Activated CD8-positive, alpha-beta memory T cell treated with anti-CD3 and anti-CD28 coated beads for 36 hours (primary cell): Measurements from ENCODE around the gene CDH13. TPM values are rescaled to one million over a fixed set of nuclear protein-coding genes. Genes with fewer than 3 reads are reported as not detected.

Experiments used
- CTCF ChIA-PET: fragments of 350-600 bp; sonication (Branson Sonifier 250); formaldehyde crosslinking; loops from one replicate; lab custom pipeline; 2021; ENCODE audit warnings: antibody characterized with exemption; lab: Charles Lee
- POLR2A ChIA-PET: fragments of 350-600 bp; sonication (Branson Sonifier 250); formaldehyde crosslinking; loops from one replicate; lab custom pipeline; 2021; ENCODE audit warnings: antibody characterized with exemption; lab: Charles Lee
- total RNA-seq, 2 experiments: library from RNA; stranded (reverse); gene quantifications; one replicate each; pipeline ENCODE4 v1.2.3, GENCODE V29; 2021

The CDH13 gene
- total RNA-seq, 2 experiments from 2014 or later, result not detected

DNA sequence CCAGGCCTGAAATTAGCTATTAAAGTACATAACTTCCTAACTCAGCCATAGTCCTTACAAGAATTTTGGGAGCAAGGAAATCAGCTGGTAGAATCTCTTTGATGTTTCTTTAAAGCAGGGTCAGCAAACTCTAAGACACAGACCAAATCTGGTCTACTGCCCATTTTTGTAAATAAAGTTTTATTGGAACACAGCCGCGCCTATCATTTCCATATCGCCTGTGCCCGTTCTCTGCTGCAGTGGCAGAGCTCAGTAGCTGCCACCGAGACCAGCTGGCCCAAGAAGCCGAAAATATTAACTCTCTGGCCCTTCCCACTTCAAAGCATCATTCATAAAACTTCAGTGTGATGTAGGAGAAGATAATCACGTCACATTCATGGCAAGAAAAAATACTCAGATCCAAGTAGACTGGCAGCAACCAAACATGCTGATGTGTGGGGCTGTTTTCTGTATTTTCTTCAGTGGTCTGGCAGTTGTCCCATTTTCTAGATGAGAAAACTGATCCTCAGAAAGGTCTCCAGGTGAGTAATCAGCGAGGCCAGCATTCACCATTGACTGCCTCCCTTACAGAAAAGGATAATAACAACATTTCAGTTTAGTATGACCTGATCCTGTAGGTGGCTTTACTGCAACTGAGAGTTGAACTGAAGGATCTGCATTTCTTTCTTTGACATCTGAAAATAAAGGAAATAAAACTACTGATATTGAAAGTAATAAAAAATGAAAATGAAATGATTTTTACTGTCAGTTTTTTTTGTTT is 1163.1 kb downstream of the CDH13 start:
- CTCF ChIA-PET, result no interaction called here

DNA sequence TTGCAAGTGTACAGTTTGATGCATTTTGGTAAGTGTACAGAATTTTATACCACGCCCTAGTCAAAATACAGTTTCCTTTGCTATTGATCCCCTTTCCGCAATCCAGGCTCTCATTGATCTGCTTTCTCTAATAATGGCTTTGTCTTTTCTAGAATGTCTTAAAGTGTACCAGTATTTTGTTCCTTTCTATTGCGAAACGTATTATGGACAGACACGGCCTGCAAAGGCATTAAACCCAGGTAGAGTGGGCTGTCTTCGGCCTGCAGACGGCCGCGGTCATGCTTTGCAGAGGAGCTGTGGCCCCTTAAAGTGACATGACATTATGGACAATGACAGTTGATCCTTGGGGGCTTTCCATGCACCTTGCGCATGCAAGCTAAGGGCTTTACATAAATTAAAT is 1165.1 kb downstream of the CDH13 start:
- CTCF ChIA-PET, result no interaction called here
- POLR2A ChIA-PET, result no interaction called here

More for the DNA sequence above, 1163.1 kb downstream of the CDH13 start:
- POLR2A ChIA-PET, result no interaction called here

DNA sequence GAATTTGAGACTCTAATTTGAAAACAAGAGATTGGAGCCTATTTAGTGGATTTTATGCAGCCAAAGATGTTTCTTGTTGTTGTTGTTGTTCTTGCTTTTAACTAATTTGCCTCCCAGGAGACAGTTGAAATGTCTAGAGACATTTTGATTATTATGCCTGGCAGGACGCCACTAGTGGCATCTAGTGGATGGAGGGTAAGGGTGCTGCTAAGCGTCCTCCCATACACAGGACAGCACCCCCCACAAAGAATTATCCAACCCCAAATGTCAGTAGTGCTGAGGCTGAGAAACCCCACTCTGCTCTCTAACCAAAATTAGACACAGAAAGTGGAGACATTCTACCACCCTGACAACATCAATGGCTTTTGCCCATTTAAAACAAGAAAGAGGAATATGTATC is 1165.6 kb downstream of the CDH13 start:
- CTCF ChIA-PET, result no interaction called here
- POLR2A ChIA-PET, result no interaction called here

DNA sequence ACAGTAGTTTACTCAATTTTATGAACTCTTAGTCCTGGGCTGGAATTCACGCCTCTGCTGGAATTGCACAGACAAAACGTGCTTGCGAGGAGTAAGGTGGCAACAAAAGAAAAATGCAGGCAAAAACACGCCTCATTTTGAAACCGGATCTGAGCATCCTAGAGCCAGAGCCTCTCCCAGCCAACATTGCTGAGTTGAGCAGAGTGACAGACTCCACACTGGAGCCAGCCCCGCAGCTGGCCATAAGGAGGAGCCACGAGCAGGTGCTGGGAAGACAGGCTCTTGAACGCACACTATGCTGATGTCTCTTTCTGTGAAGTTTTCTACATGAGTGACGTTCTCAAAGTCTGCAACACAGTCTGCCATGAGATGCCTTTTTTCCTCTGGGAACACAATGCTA is 1166.4 kb downstream of the CDH13 start:
- POLR2A ChIA-PET, result no interaction called here
- CTCF ChIA-PET, result no interaction called here

DNA sequence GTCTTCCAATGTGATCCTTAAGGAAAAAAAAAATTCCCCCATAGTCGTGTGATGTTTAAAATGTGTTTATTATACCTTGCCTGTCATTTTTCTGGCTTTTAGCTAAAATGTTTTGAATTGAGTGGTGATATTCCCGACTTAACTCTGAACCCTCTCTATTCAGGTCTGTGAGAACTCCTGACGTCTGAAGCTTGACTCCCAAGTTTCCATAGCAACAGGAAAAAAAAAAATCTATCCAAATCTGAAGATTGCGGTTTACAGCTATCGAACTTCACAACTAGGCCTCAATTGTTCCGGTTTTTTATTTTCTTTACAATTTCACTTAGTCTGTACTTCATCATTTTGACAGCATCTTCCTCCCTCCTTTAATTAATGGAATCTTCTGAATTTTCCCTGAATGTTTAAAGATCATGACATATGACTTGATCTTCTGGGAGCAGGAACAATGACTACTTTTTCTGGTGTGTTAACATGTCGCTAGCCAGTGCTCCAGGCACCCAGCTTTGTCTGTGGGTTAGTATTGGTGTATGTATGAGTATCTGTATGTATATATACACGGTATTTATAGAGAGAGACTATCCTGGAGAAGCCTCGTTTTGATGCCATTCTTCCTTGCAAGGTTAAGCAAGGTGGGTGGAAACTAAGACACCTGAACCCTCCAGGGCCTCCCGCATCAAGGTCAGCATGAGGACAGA is 1168.2 kb downstream of the CDH13 start:
- CTCF ChIA-PET, result interaction anchor here (0.7 kb wide), 1 partner anchor 32 kb away, joined by 3 read pairs; no protein-coding TSS in a partner anchor
- POLR2A ChIA-PET, result interaction anchor here (0.5 kb wide), 1 partner anchor 754 kb away, joined by 11 read pairs; no protein-coding TSS in a partner anchor

DNA sequence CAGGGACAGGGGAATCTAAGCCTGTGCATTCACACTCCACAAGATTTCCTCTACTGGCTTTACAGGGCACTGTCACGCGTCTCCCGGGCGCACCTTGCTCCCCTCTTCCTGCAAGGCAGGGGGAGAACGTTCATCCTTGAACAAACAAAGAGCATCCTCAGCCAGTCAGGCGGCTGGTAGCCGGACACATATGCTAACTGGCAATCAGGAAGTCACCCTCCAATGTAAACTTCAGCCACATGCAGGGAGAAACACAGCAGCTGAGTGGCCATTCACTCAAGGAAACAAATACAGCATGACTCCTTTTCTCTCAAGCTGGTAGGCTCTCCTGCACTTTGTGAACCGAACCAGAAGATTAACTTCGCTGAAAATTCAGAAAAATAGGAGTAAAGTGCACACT is 1170.2 kb downstream of the CDH13 start:
- POLR2A ChIA-PET, result no interaction called here
- CTCF ChIA-PET, result no interaction called here

DNA sequence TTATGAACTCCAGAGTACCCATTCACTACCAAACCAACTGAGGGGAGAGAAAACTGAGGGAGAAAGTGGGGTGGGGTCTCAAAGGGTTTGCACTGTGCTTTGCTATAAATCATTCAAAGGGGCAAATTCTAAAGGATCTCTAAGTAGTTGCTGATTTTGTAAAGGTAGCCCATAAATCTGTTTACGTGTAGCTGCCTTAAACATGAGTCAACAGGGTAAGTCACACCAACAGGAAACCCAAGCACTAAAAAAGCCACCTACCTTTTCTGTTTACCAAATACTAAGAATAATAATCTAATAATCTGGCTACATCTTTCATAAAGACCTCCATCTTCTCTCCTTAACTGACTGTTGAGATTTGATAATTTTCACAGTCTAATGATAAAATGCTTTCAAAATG is 1172.6 kb downstream of the CDH13 start:
- ChIA-PET POLR2A (no interaction called here), CTCF (no interaction called here)

DNA sequence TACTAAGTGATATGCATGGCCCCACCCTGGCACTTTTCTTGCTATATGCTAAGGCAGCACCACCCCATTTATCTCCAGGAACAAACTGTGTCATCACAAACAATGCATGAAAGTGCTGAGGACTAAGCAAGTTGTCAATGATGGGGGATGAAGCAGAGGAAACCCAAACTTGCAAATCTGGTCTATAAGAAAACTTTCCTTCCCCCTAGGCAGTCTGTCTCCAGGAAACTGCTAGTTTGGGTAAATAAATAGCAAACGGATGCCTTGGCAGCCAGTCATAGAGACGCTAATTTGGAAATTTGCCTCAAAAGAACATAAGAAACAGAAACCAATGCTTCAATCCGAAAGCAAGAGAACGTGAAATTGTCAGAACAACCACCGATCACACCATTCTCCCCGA is 1175.4 kb downstream of the CDH13 start:
- POLR2A ChIA-PET, result no interaction called here
- CTCF ChIA-PET, result no interaction called here

DNA sequence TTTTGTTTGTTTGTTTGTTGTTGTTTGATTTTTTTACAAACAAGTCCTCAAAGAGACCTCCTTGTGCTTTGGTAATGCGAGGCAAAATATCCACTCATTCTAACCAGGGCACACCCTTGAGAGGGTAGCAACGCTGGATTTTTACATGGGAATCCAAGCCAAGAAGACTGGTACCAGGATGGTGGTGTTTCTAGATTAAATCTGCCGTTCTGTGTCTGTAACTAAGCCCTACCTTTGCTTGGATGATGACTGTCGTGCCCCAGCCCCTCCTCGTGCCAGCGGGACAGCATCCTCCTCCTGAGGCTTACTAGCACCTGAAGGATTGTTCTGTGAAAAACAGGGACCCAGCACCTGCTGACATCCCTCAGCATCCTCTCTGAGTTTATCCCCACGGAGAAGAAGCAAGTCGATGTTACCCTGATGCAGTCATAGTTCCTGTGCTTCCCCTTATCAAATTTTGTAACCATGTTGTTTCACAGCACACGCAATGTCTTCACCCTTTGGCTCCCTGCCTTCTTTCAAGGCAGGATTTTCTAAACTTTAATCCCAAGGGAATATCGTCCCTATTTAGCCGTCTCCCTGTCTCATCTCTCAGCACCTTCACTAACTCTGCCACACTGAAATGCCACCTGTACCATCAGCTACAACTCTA is 1175.9 kb downstream of the CDH13 start:
- ChIA-PET POLR2A (no interaction called here), CTCF (no interaction called here)

DNA sequence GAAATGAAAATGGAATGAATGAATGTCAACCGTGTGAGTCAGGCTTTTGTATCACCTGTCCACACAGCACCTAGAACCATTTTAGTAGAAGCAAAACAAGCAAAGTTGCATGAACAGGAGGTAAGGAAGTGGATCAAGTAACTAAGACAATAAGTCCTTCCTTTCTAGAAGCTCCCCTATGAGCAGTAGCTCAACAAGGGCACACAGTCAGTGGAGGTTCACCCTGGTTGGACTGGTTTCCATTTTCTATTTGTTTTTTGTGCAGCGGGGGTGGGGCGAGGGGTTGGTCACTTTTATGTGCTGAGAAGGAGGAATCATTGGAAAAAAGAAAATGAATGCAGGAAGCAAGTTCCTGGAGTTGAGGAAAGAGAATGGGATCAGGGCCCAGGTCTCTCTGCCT is 1177.0 kb downstream of the CDH13 start:
- POLR2A ChIA-PET, result no interaction called here

DNA sequence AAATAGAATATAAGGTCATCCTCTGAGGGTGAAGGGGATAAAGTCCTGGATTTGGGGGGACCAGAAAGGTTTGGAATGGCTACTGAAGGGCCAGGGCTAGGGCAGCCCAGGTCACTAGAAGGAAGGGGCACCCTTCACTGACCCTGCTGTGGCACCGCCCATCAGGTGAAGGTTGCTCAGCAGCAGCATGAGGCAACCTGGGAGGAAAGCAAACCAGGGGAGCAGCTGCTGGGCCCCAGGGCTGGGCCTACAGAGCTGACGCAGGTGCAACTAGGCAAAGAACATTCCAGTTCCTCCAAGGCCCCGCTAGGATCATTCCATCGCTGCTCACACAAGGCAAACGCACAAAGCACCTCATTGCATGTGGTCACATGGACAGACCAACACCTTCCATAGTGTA is 1177.6 kb downstream of the CDH13 start:
- ChIA-PET POLR2A (no interaction called here), CTCF (no interaction called here)

More for the DNA sequence above, 1177.0 kb downstream of the CDH13 start:
- CTCF ChIA-PET, result no interaction called here

DNA sequence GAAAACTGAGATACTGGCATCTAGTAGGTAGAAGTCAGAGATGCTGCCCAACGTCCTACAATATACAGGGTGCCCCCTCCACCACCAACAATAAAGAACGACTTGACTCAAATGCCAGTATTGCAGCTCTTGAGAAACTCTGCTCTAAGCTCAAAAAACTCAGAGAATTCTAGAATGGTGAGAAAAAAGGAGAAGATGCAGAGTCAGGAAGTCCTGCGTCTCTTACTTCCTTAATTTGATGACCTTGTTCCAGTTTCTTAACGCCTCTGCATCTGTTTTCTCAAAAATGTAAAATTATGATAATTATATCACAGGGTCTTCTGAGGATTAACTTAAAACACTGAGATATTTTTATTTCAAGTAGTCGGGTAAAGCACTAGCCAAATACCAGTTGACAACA is 1179.3 kb downstream of the CDH13 start:
- CTCF ChIA-PET, result no interaction called here
- POLR2A ChIA-PET, result no interaction called here

DNA sequence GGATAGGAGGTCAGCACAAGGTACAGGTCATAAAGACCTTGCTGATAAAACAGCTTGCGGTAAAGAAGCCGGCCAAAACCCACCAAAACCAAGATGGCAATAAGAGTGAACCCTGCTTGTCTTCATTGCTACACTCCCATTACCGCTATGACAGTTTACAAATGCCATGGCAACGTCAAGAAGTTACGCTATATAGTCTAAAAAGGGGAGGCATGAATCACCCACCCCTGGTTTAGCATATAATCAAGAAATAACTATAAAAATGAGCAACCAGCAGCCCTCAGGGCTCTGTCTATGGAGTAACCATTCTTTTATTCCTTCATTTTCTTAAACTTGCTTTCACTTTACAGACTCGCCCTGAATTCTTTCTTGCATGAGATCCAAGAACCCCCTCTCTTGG is 1180.0 kb downstream of the CDH13 start:
- CTCF ChIA-PET, result no interaction called here
- POLR2A ChIA-PET, result no interaction called here

DNA sequence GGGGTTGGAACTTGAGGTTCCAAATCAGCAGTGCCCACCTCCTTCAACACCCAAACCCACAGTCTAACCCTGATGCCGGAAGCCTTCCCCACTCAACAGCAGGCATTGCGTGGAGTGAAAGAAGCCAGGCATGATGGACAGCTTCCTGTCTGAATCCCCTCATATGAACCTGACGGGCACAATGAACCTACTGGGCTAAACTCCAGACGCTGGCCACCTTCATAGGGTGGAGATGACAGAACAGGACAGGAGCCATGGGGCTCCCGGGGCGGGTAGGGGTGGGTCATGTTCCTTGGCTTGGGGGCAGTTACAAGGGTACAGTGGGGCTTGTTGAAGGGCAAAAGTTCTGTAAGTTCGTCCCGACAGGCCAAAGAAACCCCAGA is 1180.5 kb downstream of the CDH13 start:
- ChIA-PET CTCF (no interaction called here), POLR2A (interaction anchor here (0.6 kb wide), 1 partner anchor 439 kb away, joined by 3 read pairs; no protein-coding TSS in a partner anchor)

DNA sequence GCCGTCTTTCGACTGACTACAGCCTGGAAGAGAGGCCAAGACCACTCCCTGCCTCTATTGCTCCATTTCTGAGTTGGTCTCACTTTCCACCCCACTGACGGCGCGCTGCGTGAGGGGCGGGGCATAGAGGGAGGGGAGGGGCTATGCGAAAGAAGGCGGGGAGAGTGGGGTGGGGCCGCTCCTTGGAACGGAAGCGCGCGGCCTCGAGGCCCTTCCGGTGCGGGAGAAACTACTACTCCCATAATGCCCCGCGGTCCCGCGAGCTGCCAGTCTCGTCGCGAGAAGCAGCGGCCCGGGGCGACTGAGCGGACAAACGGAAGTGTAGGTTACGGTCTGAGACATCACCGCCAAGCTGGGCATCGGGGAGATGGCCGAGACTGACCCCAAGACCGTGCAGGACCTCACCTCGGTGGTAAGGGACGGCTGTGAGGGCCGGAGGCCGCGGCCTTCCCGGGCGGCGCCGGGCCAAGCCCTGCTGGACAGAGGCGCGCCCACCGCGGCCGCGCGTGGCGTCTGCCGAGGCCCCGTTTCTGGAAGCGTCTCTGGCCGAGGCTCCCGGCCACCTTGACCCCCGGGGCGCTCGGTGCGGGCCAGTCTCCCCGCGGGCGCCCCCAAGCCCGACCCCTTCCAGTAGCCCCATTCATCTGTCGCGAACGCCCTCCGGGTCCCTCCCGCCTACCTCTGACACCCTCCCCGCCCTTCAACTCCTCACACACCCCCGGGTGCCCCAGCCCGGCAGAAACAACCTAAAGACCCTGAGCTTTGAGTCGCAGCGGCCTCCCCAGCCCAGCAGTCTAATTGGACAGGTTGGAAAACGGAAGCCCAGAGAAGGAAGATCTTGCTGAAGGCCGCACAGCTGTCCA is 1181.2 kb downstream of the CDH13 start, which contains the start of gene HSBP1:
HSBP1 (plus strand) TSS at position 269 of the 863 bp plus-strand sequence; CDS start at position 368, 99 bp downstream.
- ChIA-PET CTCF (no interaction called here), POLR2A (interaction anchor here (0.6 to 0.7 kb wide), 3 partner anchors 48 to 439 kb away, joined by 3 to 4 read pairs (median 3); no protein-coding TSS in a partner anchor)

DNA sequence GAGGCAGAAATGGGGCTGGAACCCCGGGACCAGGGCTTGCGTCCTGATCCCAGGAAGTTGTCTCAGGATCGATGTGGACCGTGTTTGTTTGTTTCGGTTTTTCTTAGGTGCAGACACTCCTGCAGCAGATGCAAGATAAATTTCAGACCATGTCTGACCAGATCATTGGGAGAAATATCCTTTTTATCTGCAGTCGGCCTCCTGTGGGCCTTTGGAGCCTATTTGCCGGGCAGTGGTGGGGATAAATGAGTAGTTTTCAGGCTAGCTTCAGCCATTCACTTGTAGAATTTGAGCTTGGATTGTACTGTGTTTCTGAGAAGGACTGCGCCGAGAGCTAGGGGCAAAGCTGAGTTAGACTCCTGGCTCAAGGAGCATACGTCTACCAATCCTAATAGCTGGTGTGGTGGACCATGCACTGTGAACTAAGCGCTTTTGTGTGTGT is 1181.8 kb downstream of the CDH13 start:
- ChIA-PET CTCF (no interaction called here), POLR2A (interaction anchor here (0.6 to 0.7 kb wide), 2 partner anchors 47 to 88 kb away, joined by 3 to 4 read pairs; no protein-coding TSS in a partner anchor)

DNA sequence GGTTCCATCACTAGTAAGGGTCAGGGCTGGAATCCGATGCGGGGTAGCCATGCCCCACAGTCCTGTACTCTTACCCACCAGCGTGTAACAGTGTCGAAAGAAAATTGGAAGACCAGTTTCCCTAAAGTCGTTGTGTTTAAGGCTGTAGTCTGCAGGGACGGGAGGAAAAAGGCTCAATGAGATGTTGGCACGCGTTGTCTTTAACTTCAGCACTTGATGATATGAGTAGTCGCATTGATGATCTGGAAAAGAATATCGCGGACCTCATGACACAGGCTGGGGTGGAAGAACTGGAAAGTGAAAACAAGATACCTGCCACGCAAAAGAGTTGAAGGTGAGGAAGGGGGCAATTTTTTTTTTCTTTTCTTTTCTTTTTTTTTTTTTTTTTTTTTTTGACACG is 1182.3 kb downstream of the CDH13 start:
- ChIA-PET CTCF (no interaction called here), POLR2A (no interaction called here)

DNA sequence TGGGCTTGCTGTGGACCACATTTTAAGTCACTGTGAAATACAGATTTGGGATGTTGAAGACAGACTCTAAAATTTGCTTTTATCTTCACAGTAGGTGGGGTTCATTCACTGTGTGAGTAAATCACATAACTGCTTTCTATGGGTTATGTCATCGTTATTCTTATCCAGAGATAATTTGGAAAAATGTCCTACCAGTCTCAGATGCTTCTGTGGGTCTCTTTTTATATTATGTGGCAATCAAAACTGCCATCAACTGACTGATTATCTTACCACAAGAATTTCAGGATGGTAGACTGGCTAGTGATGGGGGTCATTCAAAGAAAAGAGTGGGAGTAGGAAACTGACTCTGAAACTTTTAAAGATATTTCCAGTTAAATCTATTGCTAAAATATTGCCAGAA is 1184.1 kb downstream of the CDH13 start:
- CTCF ChIA-PET, result no interaction called here

More for the DNA sequence above, 1184.1 kb downstream of the CDH13 start:
- POLR2A ChIA-PET, result no interaction called here
